ENCODE data around the gene VSIR. TPM values are rescaled to one million over a fixed set of nuclear protein-coding genes. Genes with fewer than 3 reads are reported as not detected.

Gene VSIR
- polyA plus RNA-seq, 3 donors: 7.3 to 11.4 (median 10.3) TPM

GRCh38 chr10:71710519-71710918 lies 62.8 kb downstream of the VSIR start:
- no peak for DNase-seq (ENCODE audit: extremely low read depth in 1 of 11, low read depth in 9 of 11, low spot score in 4 of 11)

- no peak for DNase-seq (ENCODE audit: extremely low read depth in 1 of 11, low read depth in 9 of 11, low spot score in 4 of 11)
Observed at GRCh38 chr10:71708897-71709882, 64.1 kb downstream of the VSIR start.

GRCh38 chr10:71708301-71708703 lies 65.0 kb downstream of the VSIR start:
- DNase-seq (ENCODE audit: extremely low read depth in 1 of 11, low read depth in 9 of 11, low spot score in 4 of 11): no peak

- DNase-seq (ENCODE audit: extremely low read depth in 1 of 11, low read depth in 9 of 11, low spot score in 4 of 11): no peak
Observed at GRCh38 chr10:71707240-71707789, 66.0 kb downstream of the VSIR start.

- DNase-seq (ENCODE audit: extremely low read depth in 1 of 11, low read depth in 9 of 11, low spot score in 4 of 11): no peak
Observed at GRCh38 chr10:71706216-71707121, 66.9 kb downstream of the VSIR start.

GRCh38 chr10:71705582-71705981 lies 67.7 kb downstream of the VSIR start:
- no peak for DNase-seq (ENCODE audit: extremely low read depth in 1 of 11, low read depth in 9 of 11, low spot score in 4 of 11)

- DNase-seq (ENCODE audit: extremely low read depth in 1 of 11, low read depth in 9 of 11, low spot score in 4 of 11): no peak
Observed at GRCh38 chr10:71704816-71705215, 68.5 kb downstream of the VSIR start.

GRCh38 chr10:71703577-71703976 lies 69.7 kb downstream of the VSIR start:
- no peak for DNase-seq (ENCODE audit: extremely low read depth in 1 of 11, low read depth in 9 of 11, low spot score in 4 of 11)

- DNase-seq (ENCODE audit: extremely low read depth in 1 of 11, low read depth in 9 of 11, low spot score in 4 of 11): no peak
Observed at GRCh38 chr10:71701496-71702132, 71.7 kb downstream of the VSIR start.

GRCh38 chr10:71700731-71701368 lies 72.5 kb downstream of the VSIR start:
- no peak for DNase-seq (ENCODE audit: extremely low read depth in 1 of 11, low read depth in 9 of 11, low spot score in 4 of 11)

- no peak for DNase-seq (ENCODE audit: extremely low read depth in 1 of 11, low read depth in 9 of 11, low spot score in 4 of 11)
Observed at GRCh38 chr10:71698737-71699136, 74.6 kb downstream of the VSIR start.

- no peak for DNase-seq (ENCODE audit: extremely low read depth in 1 of 11, low read depth in 9 of 11, low spot score in 4 of 11)
Observed at GRCh38 chr10:71697938-71698709, 75.2 kb downstream of the VSIR start.

Other genes with a start within 250 kb of the VSIR start
- gene C10orf105, start 53.7 kb downstream of the VSIR start, polyA plus RNA-seq (ENCODE audit: insufficient read length in 3 of 3): under 1 TPM; 0.13 to 0.18 (median 0.16) TPM
- 100 to 1,000 TPM; 813 to 850 (median 831) TPM for gene PSAP, start 77.7 kb upstream of the VSIR start, polyA plus RNA-seq (ENCODE audit: insufficient read length in 3 of 3)
- 10 to 100 TPM; 14.1 to 19.4 (median 16.2) TPM for gene CHST3, start 190.9 kb upstream of the VSIR start, polyA plus RNA-seq (ENCODE audit: insufficient read length in 3 of 3)

All from renal cortex interstitium (tissue), 11 donors.